Body of pancreas (tissue), 4 donors: ENCODE data around the gene GFI1. TPM values are rescaled to one million over a fixed set of nuclear protein-coding genes. Genes with fewer than 3 reads are reported as not detected.

Experiments
- ATAC-seq: fragments of 150-250 bp; one replicate; pipeline ENCODE4 v1.9.1; 2016
- DNase-seq, 4 donors: peaks; one replicate each; pipeline ENCODE4 v3.0.0-alpha.2; 2019
- H3K27ac ChIP-seq, 4 donors: fragments of 200-600 bp; sonication (generic); 1 replicate in 3 of 4; 2 replicates in 1 of 4; pipeline versions ENCODE4 v1.5.1 to v1.6.1; 2016 to 2019; ENCODE audit warnings: mild to moderate bottlenecking in 1 of 4, mixed read lengths in 1 of 4, moderate library complexity in 1 of 4
- H3K27me3 ChIP-seq, 2 donors: fragments of 200-600 bp; sonication (generic); one replicate each; pipeline ENCODE4 v1.6.0; 2016; ENCODE audit warnings: mild to moderate bottlenecking in 1 of 2
- H3K36me3 ChIP-seq, 2 donors: fragments of 200-600 bp; sonication (generic); replicated peaks in 1 of 2; 2 replicates each; pipeline ENCODE4 v1.5.1; 2016; ENCODE audit warnings: low read depth in 2 of 2; ENCODE audit not compliant: insufficient read depth in 1 of 2
- H3K4me1 ChIP-seq: fragments of 200-600 bp; sonication (generic); one replicate; pipeline ENCODE4 v1.6.0; 2016
- H3K4me3 ChIP-seq, 2 donors: fragments of 200-600 bp; sonication (generic); 1 replicate in 1 of 2; 2 replicates in 1 of 2; pipeline ENCODE4 v1.5.1; 2016 to 2019
- H3K9me3 ChIP-seq, 3 donors: fragments of 200-600 bp; sonication (generic); 1 replicate in 2 of 3; 2 replicates in 1 of 3; pipeline ENCODE4 v1.5.1; 2016
- POLR2A ChIP-seq, 3 donors: fragments of 450-650 bp; IDR thresholded peaks; one replicate each; pipeline ENCODE4 v1.6.1; 2016; ENCODE audit warnings: antibody characterized with exemption in 3 of 3, mild to moderate bottlenecking in 2 of 3
- whole genome bisulfite sequencing, 2 donors: methylation state at CpG; one replicate each; pipeline ENCODE4 v1.1.5; 2017; 5-methylcytosine and 5-hydroxymethylcytosine counted together
- intact Hi-C: fragments of 100-400 bp; cut with DNase I; formaldehyde crosslinking; loops from one replicate; pipeline ENCODE4 v1.15.1; 2023
- total RNA-seq, 2 donors: library from RNA; depleted of rRNA; stranded (reverse); fragments of >200 nt; gene quantifications; one replicate each; pipeline ENCODE4 v1.1.0, GENCODE V29; 2016
- TF ChIP-seq, protein P1 (sequence below), 7 experiments: fragments of 450-650 bp in 4 of 7; fragments of 200-600 bp in 3 of 7; sonication (generic) in 3 of 7; IDR thresholded peaks; one replicate each; pipeline ENCODE4 v1.5.1; 2016 to 2019; ENCODE audit warnings: antibody characterized with exemption in 7 of 7

The GFI1 gene
- total RNA-seq, 2 donors from 2014 or later, result 6.7 to 14.5 TPM

DNA sequence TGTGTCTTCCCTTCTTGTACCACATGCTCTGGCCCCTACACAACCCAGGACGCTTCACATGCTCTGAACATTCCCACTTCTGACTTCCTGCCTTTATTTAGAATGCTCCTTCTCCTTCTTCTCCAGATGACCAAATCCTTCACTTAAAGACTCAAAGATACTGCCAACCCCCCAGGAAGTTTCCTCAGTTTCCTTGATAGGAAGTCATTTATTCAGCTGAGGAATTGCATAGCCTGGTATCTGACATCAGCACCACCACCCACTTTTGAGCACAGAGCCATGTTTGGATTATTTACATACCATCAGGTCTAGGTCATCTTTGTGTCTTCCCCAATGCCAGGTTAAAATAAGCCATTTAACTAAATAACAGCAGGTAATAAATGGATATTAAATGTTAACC is 42.4 kb downstream of the GFI1 start:
- intact Hi-C loops, result no loop called here
- no peak overlapping the region for H3K27ac ChIP-seq
- H3K4me3 ChIP-seq, result no peak overlapping the region
- TF ChIP-seq, protein P1, sequence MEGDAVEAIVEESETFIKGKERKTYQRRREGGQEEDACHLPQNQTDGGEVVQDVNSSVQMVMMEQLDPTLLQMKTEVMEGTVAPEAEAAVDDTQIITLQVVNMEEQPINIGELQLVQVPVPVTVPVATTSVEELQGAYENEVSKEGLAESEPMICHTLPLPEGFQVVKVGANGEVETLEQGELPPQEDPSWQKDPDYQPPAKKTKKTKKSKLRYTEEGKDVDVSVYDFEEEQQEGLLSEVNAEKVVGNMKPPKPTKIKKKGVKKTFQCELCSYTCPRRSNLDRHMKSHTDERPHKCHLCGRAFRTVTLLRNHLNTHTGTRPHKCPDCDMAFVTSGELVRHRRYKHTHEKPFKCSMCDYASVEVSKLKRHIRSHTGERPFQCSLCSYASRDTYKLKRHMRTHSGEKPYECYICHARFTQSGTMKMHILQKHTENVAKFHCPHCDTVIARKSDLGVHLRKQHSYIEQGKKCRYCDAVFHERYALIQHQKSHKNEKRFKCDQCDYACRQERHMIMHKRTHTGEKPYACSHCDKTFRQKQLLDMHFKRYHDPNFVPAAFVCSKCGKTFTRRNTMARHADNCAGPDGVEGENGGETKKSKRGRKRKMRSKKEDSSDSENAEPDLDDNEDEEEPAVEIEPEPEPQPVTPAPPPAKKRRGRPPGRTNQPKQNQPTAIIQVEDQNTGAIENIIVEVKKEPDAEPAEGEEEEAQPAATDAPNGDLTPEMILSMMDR (IDR thresholded peaks at IDR 0.05), result no peak
- TF ChIP-seq POLR2A (IDR thresholded peaks at IDR 0.05), result no peak
- WGBS, 2 donors, result 83% methylated on average over 1 of the region's 1 CpG
- H3K4me1 ChIP-seq, result peaks cover 12% of the 10 kb centered on the region
- no peaks in the 10 kb centered on the region for H3K9me3 ChIP-seq
- H3K36me3 ChIP-seq, result no peaks in the 10 kb centered on the region
- DNase-seq (no peak), ATAC-seq (no peak)
- H3K27me3 ChIP-seq, result no peaks in the 10 kb centered on the region

DNA sequence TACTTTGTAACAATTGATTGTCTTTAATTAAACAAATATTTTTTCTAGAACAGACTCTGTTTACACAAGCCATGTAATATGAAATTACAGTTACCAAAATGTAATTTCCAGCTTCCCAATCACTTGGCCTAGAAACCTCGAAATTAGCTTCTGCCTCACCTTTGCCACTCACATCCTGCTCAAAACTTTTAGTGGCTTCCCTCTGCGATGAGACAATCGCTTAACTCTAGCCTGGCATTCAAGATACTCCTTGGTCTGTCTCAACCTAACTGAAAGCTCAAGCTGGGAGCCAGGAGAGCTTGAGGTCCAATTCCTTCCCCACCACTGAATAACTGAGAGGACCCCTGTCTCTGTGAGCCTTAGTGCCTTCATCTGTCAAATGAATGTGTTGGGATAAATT is 42.8 kb downstream of the GFI1 start:
- WGBS, 2 donors, result 63 to 69% methylated on average over 3 of the region's 3 CpGs
- H3K36me3 ChIP-seq, result no peaks in the 10 kb centered on the region
- H3K27ac ChIP-seq, result no peak overlapping the region
- intact Hi-C loops, result no loop called here
- H3K4me3 ChIP-seq, result no peak overlapping the region
- no peak for ATAC-seq
- H3K4me1 ChIP-seq, result peaks cover 12% of the 10 kb centered on the region
- H3K27me3 ChIP-seq, result no peaks in the 10 kb centered on the region
- no peak for DNase-seq
- no peaks in the 10 kb centered on the region for H3K9me3 ChIP-seq
- TF ChIP-seq, protein P1 (IDR thresholded peaks at IDR 0.05), result no peak

DNA sequence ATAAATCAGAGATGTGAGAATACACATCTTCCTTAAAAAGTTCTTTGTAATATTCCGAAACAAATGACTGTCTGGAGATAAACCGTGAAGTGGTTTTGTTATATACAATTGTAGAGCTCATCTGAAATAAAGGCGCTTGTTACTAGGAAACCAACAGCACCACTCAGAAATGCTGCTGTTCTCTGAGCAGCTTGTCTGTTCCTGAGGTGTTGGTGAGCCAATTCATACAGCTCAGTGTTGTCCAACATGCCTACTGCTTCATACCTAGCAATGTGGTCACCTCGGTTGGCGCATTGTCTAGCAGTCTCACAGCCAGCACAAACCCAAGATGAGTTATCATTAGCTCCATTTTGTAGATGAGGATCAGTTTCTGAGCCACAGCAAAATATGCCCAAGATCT is 44.4 kb downstream of the GFI1 start:
- DNase-seq, result peak in 2 of 4 donors; percentile 8 to 15
- H3K36me3 ChIP-seq, result no peaks in the 10 kb centered on the region
- no peaks in the 10 kb centered on the region for H3K9me3 ChIP-seq
- no peaks in the 10 kb centered on the region for H3K27me3 ChIP-seq
- H3K27ac ChIP-seq, result peak overlapping the region; percentile 46 to 74 (median 64)
- ATAC-seq, result peak; percentile 6
- H3K4me3 ChIP-seq, result no peak overlapping the region
- TF ChIP-seq, protein P1 (IDR thresholded peaks at IDR 0.05), result no peak
- no peak for TF ChIP-seq POLR2A (IDR thresholded peaks at IDR 0.05)
- H3K4me1 ChIP-seq, result peaks cover 12% of the 10 kb centered on the region
- 59 to 66% methylated on average over 5 of the region's 5 CpGs for WGBS, 2 donors
- intact Hi-C loops, result no loop called here

DNA sequence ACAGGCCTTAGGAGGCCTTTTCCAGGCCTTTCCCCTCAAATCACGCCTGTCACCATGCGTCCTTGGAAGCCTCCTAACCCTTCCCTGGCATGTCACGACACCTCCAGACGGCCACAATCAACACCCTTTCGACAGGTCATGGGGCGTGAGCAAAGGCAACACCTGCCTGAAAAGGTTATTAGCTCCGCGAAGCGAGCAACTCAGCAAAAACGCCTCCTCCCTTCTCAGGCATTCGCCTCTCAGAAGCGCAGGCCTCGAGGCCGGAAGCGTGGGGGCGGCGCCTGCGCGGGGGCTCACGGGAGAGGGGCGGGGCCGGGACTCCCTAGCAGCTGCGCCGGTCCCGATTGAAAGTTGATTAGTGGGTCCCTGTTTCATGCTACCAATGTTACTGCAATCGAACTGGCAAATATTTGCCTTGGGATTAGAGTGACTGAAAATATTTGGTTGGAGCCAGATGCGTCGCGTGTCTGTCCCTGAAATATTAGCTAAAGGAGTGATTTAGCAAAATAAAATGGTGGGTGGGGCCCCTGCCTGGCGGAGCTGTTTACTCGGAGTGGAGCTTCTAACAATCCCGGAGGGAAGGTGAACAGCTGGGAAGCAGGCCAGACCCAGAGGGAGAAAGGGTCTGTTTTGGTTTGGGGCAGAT is 44.9 kb downstream of the GFI1 start:
- Histone ChIP-seq H3K36me3 (no peaks in the 10 kb centered on the region), H3K4me1 (peaks cover 12% of the 10 kb centered on the region), H3K9me3 (no peaks in the 10 kb centered on the region), H3K4me3 (no peak overlapping the region), H3K27ac (peak overlapping the region; percentile 46 to 74 (median 64)), H3K27me3 (no peaks in the 10 kb centered on the region)
- WGBS, 2 donors, result 24 to 35% methylated on average over 14 to 32 of the region's 32 CpGs
- ATAC-seq, result peak; percentile 97
- TF ChIP-seq, protein P1 (IDR thresholded peaks at IDR 0.05), result no peak
- peak in 2 of 3 donors; percentile 43 to 56 for TF ChIP-seq POLR2A (IDR thresholded peaks at IDR 0.05)
- peak; percentile 80 to 90 (median 84) for DNase-seq
- intact Hi-C loops, result no loop called here

DNA sequence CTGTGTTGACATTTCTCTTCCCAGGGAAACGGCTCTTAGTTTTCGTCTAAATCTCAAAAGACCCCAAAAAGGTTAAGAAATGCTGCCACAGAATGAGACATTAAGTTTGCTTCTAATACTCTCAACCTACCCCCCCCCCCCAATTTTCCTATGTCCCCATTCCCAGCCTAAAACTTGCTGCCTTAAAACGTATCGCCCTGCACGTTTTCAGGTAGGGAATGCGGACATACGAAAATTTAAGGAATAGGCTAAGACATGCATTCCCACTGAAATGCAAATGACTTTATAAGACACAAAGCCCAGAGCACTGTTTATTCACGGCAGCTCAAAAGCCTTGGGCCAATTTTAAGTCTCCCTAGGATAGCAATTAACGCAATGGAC is 45.4 kb downstream of the GFI1 start:
- intact Hi-C loops, result no loop called here
- H3K4me3 ChIP-seq, result no peak overlapping the region
- TF ChIP-seq, protein P1 (IDR thresholded peaks at IDR 0.05), result no peak
- no peak for TF ChIP-seq POLR2A (IDR thresholded peaks at IDR 0.05)
- peak overlapping the region in 3 of 4 donors; percentile 61 to 74 (median 66) for H3K27ac ChIP-seq
- ATAC-seq, result no peak
- peaks cover 12% of the 10 kb centered on the region for H3K4me1 ChIP-seq
- DNase-seq, result no peak
- H3K9me3 ChIP-seq, result no peaks in the 10 kb centered on the region
- WGBS, 2 donors, result 93% methylated on average over 9 of the region's 9 CpGs
- no peaks in the 10 kb centered on the region for H3K27me3 ChIP-seq
- no peaks in the 10 kb centered on the region for H3K36me3 ChIP-seq
